Left ventricle myocardium superior (tissue), 1 donor: ENCODE data around the gene TMEM191B. TPM values are rescaled to one million over a fixed set of nuclear protein-coding genes. Genes with fewer than 3 reads are reported as not detected.
A peak's percentile ranks its signal among the peaks of the same experiment; 100 is the strongest.
"Not testable (repeated sequence)": the region's sequence is repeated elsewhere in the genome, so short reads cannot be mapped to it uniquely, and the experiment has no call there.

Experiments used
- ATAC-seq: fragments of 200-7000 bp; cut with Tn5 transposase; one replicate; pipeline ENCODE4 v1.9.1; 2020; ENCODE audit warnings: mild to moderate bottlenecking, moderate library complexity
- DNase-seq: peaks from one replicate; pipeline ENCODE4 v3.0.0-alpha.2; 2020
- intact Hi-C: fragments of 100-400 bp; cut with micrococcal nuclease; formaldehyde crosslinking; loops from one replicate; pipeline ENCODE4 v1.11.0; 2022
- long read RNA-seq: library from polyadenylated mRNA; unstranded; transcript quantifications from one replicate; pipeline ENCODE4 v2.0.0, GENCODE V29; 2021
- total RNA-seq: library from RNA; stranded (reverse); fragmentation: NEBNext Ultra II Directional; extraction: Animal tissue kit (Norgen Biotek cat#: 25700); gene quantifications from one replicate; pipeline ENCODE4 v1.2.1, GENCODE V29; 2021
- donor health status: DM: no; HTN: yes; CAD: no; lungs with severe emphysema.

The TMEM191B gene
- 0.59 TPM for total RNA-seq
- long read RNA-seq, partial matches to known transcripts, result 2 of 4 reads
- long read RNA-seq, other reads (novel, unspliced or antisense), result 1 of 4 reads

DNA sequence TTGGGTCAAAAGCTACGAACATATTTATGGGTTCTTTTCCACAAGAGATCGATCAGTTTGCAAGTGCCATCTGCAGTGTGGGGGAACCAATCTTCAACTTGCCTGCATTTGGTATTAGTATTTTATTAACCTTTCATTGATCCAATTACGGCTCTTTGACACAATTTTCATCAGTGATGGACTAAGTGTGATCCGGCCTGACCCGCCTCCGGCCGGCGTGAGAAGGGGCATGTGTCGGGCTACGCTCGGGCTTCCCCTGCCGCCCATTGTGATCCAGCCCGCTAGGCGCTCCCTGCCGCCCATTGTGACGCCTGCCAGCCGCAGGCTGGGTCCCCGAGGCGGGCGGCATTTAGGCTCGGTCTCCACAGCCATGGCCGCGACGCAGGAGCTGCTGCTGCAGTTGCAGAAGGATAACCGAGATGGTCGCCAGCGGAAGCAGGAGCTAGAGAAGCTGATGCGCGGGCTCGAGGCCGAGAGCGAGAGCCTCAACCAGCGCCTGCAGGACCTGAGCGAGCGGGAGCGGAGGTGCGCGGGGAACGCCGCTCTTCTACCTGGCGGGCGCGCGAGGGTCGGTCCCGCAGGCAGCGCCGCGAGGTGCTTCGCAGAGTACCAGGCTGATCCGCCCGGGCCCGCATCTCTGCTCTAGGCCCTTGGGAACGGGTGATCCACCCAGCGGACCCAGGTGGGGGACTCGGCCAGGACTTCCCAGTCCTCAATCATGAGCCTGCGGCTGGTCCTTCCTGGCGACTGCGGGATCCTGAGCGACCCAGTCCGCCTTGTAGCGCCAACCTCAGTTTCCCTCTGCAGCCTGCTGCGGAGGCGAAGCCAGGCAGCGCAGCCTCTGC lies at the start of gene TMEM191B:
TMEM191B (plus strand) TSS at position 51 of the 845 bp plus-strand sequence; CDS start at position 230, 179 bp downstream.
- intact Hi-C loops, DNase-seq: not testable (repeated sequence)
- ATAC-seq, result peak; percentile 30

DNA sequence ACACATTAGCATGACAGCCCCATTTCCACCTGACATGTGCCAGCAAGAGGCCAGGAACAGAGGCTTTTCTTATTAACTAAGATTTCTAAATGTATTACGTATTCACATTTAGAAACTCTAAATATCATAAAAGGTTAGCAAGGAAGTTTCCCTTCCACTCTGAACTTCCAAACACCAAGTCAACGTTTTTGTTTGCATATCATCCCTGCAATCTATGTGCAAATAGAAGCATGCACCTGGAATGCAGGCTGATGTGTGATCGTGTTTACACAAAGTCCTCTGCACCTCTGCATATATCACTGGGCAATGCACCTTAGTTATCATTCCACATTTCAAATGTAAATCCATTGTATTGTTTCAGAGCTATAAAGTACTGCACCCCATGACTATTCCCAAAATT lies 31.4 kb upstream of the TMEM191B start:
- DNase-seq, ATAC-seq, intact Hi-C loops: not testable (repeated sequence)

DNA sequence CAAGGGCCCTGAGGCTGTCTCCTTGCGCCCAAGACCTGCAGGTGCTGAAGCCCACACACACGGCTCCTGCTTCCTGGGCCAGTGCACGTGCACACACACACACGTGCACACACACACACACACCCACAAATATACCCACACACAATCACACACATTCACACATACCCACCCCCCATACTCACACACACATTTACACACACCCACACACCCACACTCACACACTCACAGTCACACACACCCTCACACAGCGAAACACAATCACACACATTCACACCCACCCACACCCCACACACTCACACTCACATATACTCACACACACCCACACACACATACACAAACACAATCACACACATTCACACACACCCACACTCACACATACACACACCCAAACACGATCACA lies 16.3 kb upstream of the TMEM191B start:
- ATAC-seq, DNase-seq, intact Hi-C loops: not testable (repeated sequence)

- intact Hi-C loops, DNase-seq, ATAC-seq: not testable (repeated sequence)
Measured at GRCh38 chr22:18512378-18512777, 15.2 kb upstream of the TMEM191B start.

- ATAC-seq, DNase-seq, intact Hi-C loops: not testable (repeated sequence)
Measured at GRCh38 chr22:18513454-18513853, 14.1 kb upstream of the TMEM191B start.

GRCh38 chr22:18518061-18518460 lies 9.5 kb upstream of the TMEM191B start, which contains the start of gene GGTLC3:
GGTLC3 (minus strand) TSS chr22:18518161; CDS start chr22:18517897, 264 bp downstream.
- intact Hi-C loops, DNase-seq, ATAC-seq: not testable (repeated sequence)

DNA sequence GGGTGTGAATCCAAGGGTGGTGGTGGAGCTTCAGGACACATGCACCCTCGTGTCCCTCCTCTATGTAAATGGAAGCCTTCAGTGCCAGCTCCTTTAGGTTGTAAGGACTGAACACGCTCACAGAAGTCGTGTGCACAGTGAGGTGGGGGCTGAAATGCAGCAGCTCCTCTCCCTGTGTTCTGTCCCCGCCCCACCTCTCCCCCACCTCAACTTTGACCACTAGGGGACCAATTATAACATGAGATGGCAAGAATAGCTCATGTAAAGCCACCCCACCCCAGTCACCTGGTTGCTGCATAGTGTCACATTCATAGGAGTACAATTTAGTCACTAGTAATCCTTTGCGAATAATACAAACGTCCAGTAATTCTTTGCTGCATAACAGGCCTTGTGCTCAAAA lies 4.8 kb upstream of the TMEM191B start:
- intact Hi-C loops, ATAC-seq, DNase-seq: not testable (repeated sequence)

DNA sequence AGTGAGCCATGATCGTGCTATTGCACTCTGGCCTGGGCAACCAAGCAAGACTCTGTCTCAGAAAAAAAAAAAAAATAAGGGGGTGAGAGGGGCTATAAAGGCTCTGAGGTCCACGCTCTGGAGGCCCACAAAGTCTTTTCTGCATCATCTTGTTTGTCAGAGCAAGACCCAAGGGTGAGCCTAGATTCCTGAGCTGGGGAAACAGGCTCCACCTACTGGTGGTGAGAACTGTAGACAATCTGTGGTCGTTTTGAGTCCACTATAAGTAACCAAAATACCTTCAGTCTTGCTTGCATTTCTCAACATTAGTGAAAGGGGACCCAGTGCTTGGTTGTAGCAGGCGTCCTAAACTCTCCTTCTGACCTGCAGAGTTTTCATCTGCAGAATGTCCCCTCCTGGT lies 4.3 kb upstream of the TMEM191B start:
- ATAC-seq, result peak; percentile 39

DNA sequence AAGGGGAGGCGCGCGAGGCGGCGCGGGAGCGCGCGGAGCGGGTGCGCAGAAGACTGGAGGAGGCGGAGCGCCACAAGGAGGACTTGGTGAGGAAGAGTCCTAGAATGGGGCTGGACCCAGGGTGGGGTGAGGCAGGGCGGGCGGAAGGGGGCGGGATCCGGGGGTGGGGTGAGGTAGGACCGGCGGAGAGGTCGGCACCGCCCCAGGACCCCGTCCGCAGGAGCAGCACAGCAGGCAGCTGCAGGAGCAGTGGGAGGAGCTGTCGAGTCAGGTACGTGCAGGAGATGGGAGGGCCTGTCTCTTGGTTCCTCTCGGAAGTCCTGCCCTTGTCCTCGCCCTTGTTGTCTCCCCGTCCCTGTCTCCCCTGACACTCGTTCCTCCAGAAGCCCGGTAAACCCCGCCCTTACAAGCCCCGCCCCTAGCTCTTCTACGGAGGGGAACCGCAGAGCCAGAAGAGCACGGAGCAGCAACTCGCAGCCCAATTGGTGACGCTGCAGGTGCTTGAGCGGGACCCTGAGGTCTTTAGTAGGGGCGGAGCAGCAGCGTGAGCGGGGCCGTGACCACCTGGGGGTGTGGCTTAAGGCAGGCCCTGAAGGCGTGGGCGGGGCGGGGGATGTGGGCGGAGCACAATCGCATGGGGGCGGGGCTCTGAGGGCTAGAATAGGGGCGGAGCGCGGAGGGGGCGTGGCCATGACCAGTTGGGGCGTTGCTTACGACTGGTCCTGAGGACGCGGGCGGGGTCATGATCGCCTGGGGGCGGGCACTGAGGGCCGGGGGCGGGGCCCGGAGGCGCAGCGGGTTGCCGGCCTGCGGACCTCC lies 1.2 kb downstream of the TMEM191B start:
- DNase-seq, result peak; percentile 94
- ATAC-seq, result peak; percentile 95
- intact Hi-C loops, result not testable (repeated sequence)

More for the DNA sequence above, 4.3 kb upstream of the TMEM191B start:
- DNase-seq, intact Hi-C loops: not testable (repeated sequence)

DNA sequence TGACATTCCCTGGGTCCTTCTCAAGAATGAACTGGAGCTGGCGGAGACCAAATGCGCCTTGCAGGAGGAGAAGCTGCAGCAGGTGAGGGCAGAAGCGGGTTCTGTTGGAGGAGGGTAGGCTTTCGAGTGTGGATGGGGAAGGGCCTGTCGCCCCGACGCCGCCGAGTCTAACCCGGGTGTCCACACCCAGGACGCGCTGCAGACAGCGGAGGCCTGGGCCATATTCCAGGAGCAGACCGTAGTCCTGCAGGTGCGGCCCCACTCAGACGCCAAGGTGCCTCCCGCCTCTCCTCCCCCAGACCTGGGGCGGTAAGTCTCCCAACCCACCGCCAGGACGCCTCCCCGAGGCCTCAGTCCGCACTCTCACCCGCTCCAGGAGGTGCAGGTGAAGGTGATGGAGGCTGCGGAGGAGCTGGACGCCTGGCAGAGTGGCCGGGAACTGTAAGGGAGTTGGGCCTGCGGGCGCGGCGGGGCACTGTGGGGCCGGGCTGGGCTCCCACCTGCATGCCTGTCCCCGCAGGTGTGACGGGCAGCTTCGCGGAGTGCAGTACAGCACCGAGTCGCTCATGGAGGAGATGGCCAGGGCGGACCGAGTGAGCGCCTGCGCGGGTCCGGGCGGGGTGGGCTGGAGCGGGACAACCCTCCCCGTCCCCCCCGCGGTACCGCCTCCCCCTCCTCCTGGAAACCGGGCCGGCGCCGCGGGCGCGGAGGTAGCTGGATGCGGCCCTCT lies 2.0 kb downstream of the TMEM191B start:
- DNase-seq, intact Hi-C loops: not testable (repeated sequence)
- ATAC-seq, result peak; percentile 21

DNA sequence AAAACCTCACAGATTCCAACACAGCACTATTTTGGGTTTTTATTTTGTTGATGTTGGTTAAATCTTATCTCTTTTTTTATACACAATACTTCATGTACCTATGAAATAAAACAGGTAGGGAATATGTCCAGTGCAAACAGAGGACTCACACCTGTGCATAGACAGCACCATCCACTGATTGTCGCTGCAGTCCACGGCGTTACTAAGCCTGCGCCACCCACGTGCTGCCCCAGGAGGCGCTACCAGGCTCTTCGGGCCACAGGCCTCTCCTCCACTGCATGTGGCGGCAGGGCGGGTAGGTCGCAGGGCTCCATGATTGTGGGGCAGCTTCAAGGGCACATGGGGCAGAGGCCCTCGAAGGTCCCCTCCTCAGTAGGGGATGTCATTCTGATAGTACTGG lies 6.0 kb downstream of the TMEM191B start:
- intact Hi-C loops, ATAC-seq, DNase-seq: not testable (repeated sequence)

DNA sequence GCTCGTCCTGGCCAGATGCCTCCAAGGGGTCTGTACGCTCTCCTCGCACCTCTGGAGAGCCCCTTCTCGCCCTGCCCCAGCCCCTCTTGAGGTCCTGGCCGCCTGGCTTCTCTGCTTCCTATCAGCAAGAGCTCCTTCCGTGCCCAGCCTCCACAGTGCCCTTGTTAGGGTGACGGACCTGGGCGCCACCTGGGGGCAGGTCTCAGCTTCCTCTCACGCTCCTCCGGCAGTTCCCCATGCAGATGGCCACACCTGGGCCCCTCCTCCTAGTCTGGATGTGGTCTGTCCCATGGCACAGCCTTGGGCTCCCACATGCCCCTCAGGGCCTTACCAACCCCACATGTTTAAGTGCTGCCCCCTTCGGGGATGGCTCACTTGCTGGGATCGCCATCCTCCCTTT lies 6.7 kb downstream of the TMEM191B start:
- DNase-seq, ATAC-seq, intact Hi-C loops: not testable (repeated sequence)

- intact Hi-C loops, DNase-seq, ATAC-seq: not testable (repeated sequence)
Measured at GRCh38 chr22:18539994-18540393, 12.4 kb downstream of the TMEM191B start.

GRCh38 chr22:18543400-18543799 lies 15.8 kb downstream of the TMEM191B start:
- DNase-seq, intact Hi-C loops, ATAC-seq: not testable (repeated sequence)

- ATAC-seq, DNase-seq, intact Hi-C loops: not testable (repeated sequence)
Measured at GRCh38 chr22:18544615-18545014, 17.0 kb downstream of the TMEM191B start.

DNA sequence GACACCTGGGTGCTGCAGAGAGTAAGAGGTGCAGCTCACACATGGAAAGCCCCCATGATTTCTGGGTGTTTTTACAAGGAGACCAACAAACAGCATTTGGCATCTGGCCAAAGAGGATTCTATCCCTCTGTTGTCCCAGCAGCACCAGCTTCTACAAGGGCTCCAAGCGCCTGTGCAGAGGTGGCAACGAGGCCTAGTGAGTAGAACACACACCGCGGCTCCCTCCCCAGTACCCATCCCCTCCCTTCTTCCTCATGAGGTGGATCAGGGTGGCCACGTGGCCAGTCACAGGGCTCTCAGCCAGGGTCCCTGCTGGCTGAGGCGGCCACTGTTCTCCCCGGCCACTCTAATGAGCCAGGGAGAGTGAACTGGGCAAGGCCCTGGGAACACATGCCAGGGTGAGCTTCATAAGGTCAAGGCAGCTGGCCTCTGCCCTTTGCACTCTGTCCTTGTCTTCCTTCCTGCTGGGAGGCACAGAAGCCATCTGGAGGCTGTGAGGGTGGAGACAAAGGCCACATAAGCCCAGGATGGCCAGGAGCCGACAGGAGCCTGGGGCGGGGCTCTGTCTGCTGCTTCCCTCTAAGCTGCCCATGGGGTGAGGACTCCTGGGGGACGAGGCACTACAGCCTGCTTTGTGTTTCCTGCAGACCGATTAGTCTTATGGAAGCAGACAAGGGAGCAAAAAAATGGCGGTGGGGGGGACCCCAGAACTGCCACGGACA lies 22.0 kb downstream of the TMEM191B start:
- DNase-seq, intact Hi-C loops, ATAC-seq: not testable (repeated sequence)

- ATAC-seq, DNase-seq, intact Hi-C loops: not testable (repeated sequence)
Measured at GRCh38 chr22:18551046-18551445, 23.4 kb downstream of the TMEM191B start.
